IMR-90 (cell line): ENCODE data around the gene USP12. TPM values are rescaled to one million over a fixed set of nuclear protein-coding genes. Genes with fewer than 3 reads are reported as not detected.

Experiments used
- ATAC-seq: fragments of 200-7000 bp; cut with Tn5 transposase; 2 replicates; pipeline ENCODE4 v1.9.1; 2020; ENCODE audit warnings: low read depth, mild to moderate bottlenecking, moderate library complexity
- BruUV-seq: library from RNA; stranded (reverse); fragments of 400-500 nt; replicated peaks from 2 replicates; lab custom pipeline; 2021; lab: Mats Ljungman, UMichigan
- CTCF ChIA-PET: fragments of 300-600 bp; formaldehyde crosslinking; extraction: SDS; loops from one replicate; lab custom pipeline; 2021; ENCODE audit warnings: antibody characterized with exemption; lab: Yijun Ruan, JAX
- POLR2A ChIA-PET: fragments of 300-600 bp; sonication (Branson Sonifier 250); formaldehyde crosslinking; loops from one replicate; lab custom pipeline; 2022; ENCODE audit warnings: antibody characterized with exemption; ENCODE audit not compliant: unreplicated experiment; lab: Charles Lee
- DNase-seq: peaks from one replicate; pipeline ENCODE4 v3.0.0; 2013
- H2AFZ ChIP-seq: replicated peaks from 2 replicates; pipeline ENCODE3; 2013; ENCODE audit warnings: low read length, mild to moderate bottlenecking; ENCODE audit not compliant: poor library complexity
- H2AK5ac ChIP-seq: 2 replicates; pipeline ENCODE4 v1.6.1; 2013; ENCODE audit warnings: low read depth, low read length, inconsistent platforms
- H2AK9ac ChIP-seq: replicated peaks from 2 replicates; pipeline ENCODE3; 2013; ENCODE audit warnings: mild to moderate bottlenecking, low read depth, low read length, moderate library complexity; ENCODE audit not compliant: poor library complexity
- H2BK120ac ChIP-seq: 2 replicates; pipeline ENCODE4 v1.6.1; 2013; ENCODE audit warnings: low read depth, low read length, inconsistent platforms
- H2BK15ac ChIP-seq: 3 replicates; pipeline ENCODE4 v1.6.1; 2013; ENCODE audit warnings: low read depth, low read length, inconsistent platforms
- H2BK20ac ChIP-seq: 2 replicates; pipeline ENCODE4 v1.6.1; 2013; ENCODE audit warnings: low read depth, mild to moderate bottlenecking, inconsistent platforms, low read length, moderate library complexity
- H2BK5ac ChIP-seq: 2 replicates; pipeline ENCODE4 v1.6.1; 2013; ENCODE audit warnings: mild to moderate bottlenecking, low read depth, low read length, inconsistent platforms; ENCODE audit not compliant: poor library complexity, severe bottlenecking
- H3K14ac ChIP-seq: replicated peaks from 2 replicates; pipeline ENCODE4 v1.6.1; 2013; ENCODE audit warnings: low read depth, low read length, inconsistent platforms
- H3K18ac ChIP-seq: 2 replicates; pipeline ENCODE4 v1.6.1; 2013; ENCODE audit warnings: low read depth, low read length, control low read depth
- H3K23ac ChIP-seq: 2 replicates; pipeline ENCODE4 v1.6.1; 2013; ENCODE audit warnings: low read depth, low read length, inconsistent platforms
- H3K27ac ChIP-seq: 2 replicates; pipeline ENCODE4 v1.5.1; 2013; ENCODE audit warnings: mild to moderate bottlenecking, control low read depth, low read length; ENCODE audit not compliant: insufficient read depth
- H3K27me3 ChIP-seq: 2 replicates; pipeline ENCODE4 v1.6.1; 2013; ENCODE audit warnings: low read length; ENCODE audit not compliant: control insufficient read depth, insufficient read depth
- H3K36me3 ChIP-seq: 2 replicates; pipeline ENCODE4 v1.6.1; 2013; ENCODE audit warnings: low read length, mixed read lengths; ENCODE audit not compliant: control insufficient read depth, insufficient read depth
- H3K4ac ChIP-seq: 2 replicates; pipeline ENCODE4 v1.6.1; 2013; ENCODE audit warnings: low read depth, low read length, inconsistent platforms
- H3K4me1 ChIP-seq: 2 replicates; pipeline ENCODE4 v1.6.1; 2013; ENCODE audit warnings: low read length, mixed read lengths; ENCODE audit not compliant: control insufficient read depth, insufficient read depth
- H3K4me2 ChIP-seq: 2 replicates; pipeline ENCODE4 v1.6.1; 2013; ENCODE audit warnings: low read depth, mild to moderate bottlenecking, control low read depth, low read length, moderate library complexity
- H3K4me3 ChIP-seq: 2 replicates; pipeline ENCODE4 v1.5.1; 2013; ENCODE audit warnings: low read depth, mild to moderate bottlenecking, control low read depth, low read length, moderate library complexity; ENCODE audit not compliant: insufficient read depth
- H3K56ac ChIP-seq: 2 replicates; pipeline ENCODE4 v1.6.1; 2013; ENCODE audit warnings: low read length, inconsistent platforms; ENCODE audit not compliant: insufficient read depth; ENCODE audit errors: extremely low read depth
- H3K79me1 ChIP-seq, 2 experiments: 2 replicates each; pipeline ENCODE4 v1.6.1; 2013; ENCODE audit warnings: low read length in 2 of 2, inconsistent platforms in 1 of 2, low read depth in 1 of 2
- H3K9ac ChIP-seq: 2 replicates; pipeline ENCODE4 v1.6.1; 2013; ENCODE audit warnings: low read depth, low read length, control low read depth
- H3K9me1 ChIP-seq: 2 replicates; pipeline ENCODE4 v1.6.1; 2013; ENCODE audit warnings: low read length, inconsistent platforms; ENCODE audit not compliant: insufficient read depth
- H3K9me3 ChIP-seq: 2 replicates; pipeline ENCODE4 v1.6.1; 2013; ENCODE audit warnings: low read length; ENCODE audit not compliant: control insufficient read depth, insufficient read depth
- H4K20me1 ChIP-seq: 2 replicates; pipeline ENCODE4 v1.6.1; 2013; ENCODE audit warnings: low read length, inconsistent platforms; ENCODE audit not compliant: insufficient read depth
- H4K5ac ChIP-seq: 2 replicates; pipeline ENCODE4 v1.6.1; 2013; ENCODE audit warnings: mild to moderate bottlenecking, low read depth, low read length, control low read depth
- H4K8ac ChIP-seq, 2 experiments: 2 replicates each; pipeline ENCODE4 v1.6.1; 2013; ENCODE audit warnings: low read depth in 2 of 2, low read length in 2 of 2, control low read depth in 1 of 2, inconsistent platforms in 1 of 2
- H4K91ac ChIP-seq: 2 replicates; pipeline ENCODE4 v1.6.1; 2013; ENCODE audit warnings: low read depth, low read length, inconsistent platforms; ENCODE audit not compliant: insufficient read depth
- CHD1 ChIP-seq: IDR thresholded peaks from 2 replicates; pipeline ENCODE4 v1.6.1; 2012; ENCODE audit warnings: low read depth, low read length, improper control_type of control experiment
- CTCF ChIP-seq: conservative IDR thresholded peaks from 2 replicates; pipeline ENCODE4 v1.5.1; 2012; ENCODE audit warnings: mild to moderate bottlenecking, low read depth, low read length, improper control_type of control experiment
- ELK1 ChIP-seq: fragments of 150-350 bp; IDR thresholded peaks from 2 replicates; pipeline ENCODE4 v1.6.1; 2016; ENCODE audit warnings: low read depth, mild to moderate bottlenecking, low read length, moderate library complexity, borderline replicate concordance
- MAZ ChIP-seq: IDR thresholded peaks from 2 replicates; pipeline ENCODE4 v1.6.1; 2012; ENCODE audit warnings: low read depth, mild to moderate bottlenecking, low read length, improper control_type of control experiment, moderate library complexity, borderline replicate concordance
- MXI1 ChIP-seq: IDR thresholded peaks from 2 replicates; pipeline ENCODE4 v1.6.1; 2012; ENCODE audit warnings: low read depth, mild to moderate bottlenecking, low read length, moderate library complexity, borderline replicate concordance
- POLR2A ChIP-seq: IDR thresholded peaks from 2 replicates; pipeline ENCODE4 v1.6.1; 2012; ENCODE audit warnings: mild to moderate bottlenecking, low read depth, low read length
- RAD21 ChIP-seq: IDR thresholded peaks from 2 replicates; pipeline ENCODE4 v1.6.1; 2012; ENCODE audit warnings: low read length, improper control_type of control experiment
- RCOR1 ChIP-seq: IDR thresholded peaks from 2 replicates; pipeline ENCODE4 v1.6.1; 2012; ENCODE audit warnings: mild to moderate bottlenecking, low read length, improper control_type of control experiment; ENCODE audit not compliant: insufficient replicate concordance
- RFX5 ChIP-seq: IDR thresholded peaks from 2 replicates; pipeline ENCODE4 v1.8.0; 2012; ENCODE audit warnings: low read depth, mild to moderate bottlenecking, low read length, moderate library complexity
- SMC3 ChIP-seq: fragments of 150-350 bp; IDR thresholded peaks from 2 replicates; pipeline ENCODE4 v1.6.1; 2016; ENCODE audit warnings: low read depth, mild to moderate bottlenecking, antibody characterized with exemption, low read length, moderate library complexity
- USF2 ChIP-seq: fragments of 150-350 bp; IDR thresholded peaks from 2 replicates; pipeline ENCODE4 v1.6.1; 2017; ENCODE audit warnings: mild to moderate bottlenecking, antibody characterized with exemption, low read length, low read depth
- WGBS, 2 experiments: methylation state at CpG; one replicate each; pipeline versions ENCODE4 v1.1.5 to v1.1.7; 2013; ENCODE audit warnings: missing lambda C conversion rate in 2 of 2; ENCODE audit not compliant: insufficient read length in 1 of 2; ENCODE audit errors: extremely low coverage in 2 of 2; 5-methylcytosine and 5-hydroxymethylcytosine counted together
- dilution Hi-C: fragments of 300-500 bp; cut with HindIII; formaldehyde crosslinking; loops from one replicate; pipeline ENCODE4 v1.14.3; 2018; ENCODE audit warnings: low sequenced_read_pairs; ENCODE audit not compliant: unreplicated experiment
- in situ Hi-C: fragments of 300-500 bp; cut with MboI; formaldehyde crosslinking; loops from 3 replicates; pipeline ENCODE4 v1.14.3; 2019; ENCODE audit warnings: low sequenced_read_pairs, inconsistent platforms, mixed read lengths
- intact Hi-C: fragments of 100-400 bp; cut with micrococcal nuclease; formaldehyde crosslinking; loops from 2 replicates; pipeline ENCODE4 v1.10.0; 2022
- polyA plus RNA-seq, 3 experiments: library from polyadenylated mRNA; depleted of rRNA; stranded (reverse); fragments of >200 nt; gene quantifications; 2 replicates each; pipeline ENCODE4 v1.2.3, GENCODE V29; 2012; ENCODE audit warnings: low replicate concordance in 1 of 3
- total RNA-seq: library from RNA; depleted of rRNA; stranded (reverse); fragments of >200 nt; gene quantifications from 2 replicates; pipeline ENCODE4 v1.2.3, GENCODE V29; 2012

The USP12 gene
- total and polyA plus RNA-seq, 2 of the 4 experiments (the other 2 are of a cell fraction) = 11.8 to 16.5 TPM

- peaks cover 0 to 6% of the 10 kb centered on the region in 2 experiments; a peak in 2 of 4 replicates for H3K79me1 ChIP-seq
- no peaks in the 10 kb centered on the region for H3K36me3 ChIP-seq
- no peak overlapping the region for H2AK5ac ChIP-seq
- H3K23ac ChIP-seq = no peak overlapping the region
- H3K14ac ChIP-seq = no peak overlapping the region
- intact Hi-C loops = no loop called here
- H3K56ac ChIP-seq = no peak overlapping the region
- no peak overlapping the region for H2AFZ ChIP-seq
- no peak overlapping the region for H2BK5ac ChIP-seq
- 100% methylated on average over 1 of the region's 2 CpGs; no CpG with 5 or more reads in 1 of the 2 experiments for WGBS, 2 experiments
- DNase-seq (no peak), ATAC-seq (no peak)
- TF ChIP-seq CHD1 = no peak
- no peak for TF ChIP-seq RCOR1
- no peak for TF ChIP-seq RAD21
- no peak for TF ChIP-seq RFX5
- TF ChIP-seq MXI1 = no peak
- TF ChIP-seq CTCF = no peak
- TF ChIP-seq ELK1 = no peak
- no peak for TF ChIP-seq SMC3
- TF ChIP-seq USF2 = no peak
- TF ChIP-seq POLR2A = no peak
- TF ChIP-seq MAZ = no peak
- H3K4me3 ChIP-seq = no peak overlapping the region
- no peaks in the 10 kb centered on the region for H3K27me3 ChIP-seq
- dilution Hi-C loops = no loop called here
- no peak overlapping the region for H4K5ac ChIP-seq
- no peak overlapping the region for H2BK120ac ChIP-seq
- peaks cover 23% of the 10 kb centered on the region for H3K9me1 ChIP-seq
- no peak overlapping the region for H3K9ac ChIP-seq
- no peak overlapping the region for H3K27ac ChIP-seq
- BruUV-seq = no TSS peak
- no peak overlapping the region for H4K8ac ChIP-seq
- ChIA-PET CTCF (no interaction called here), POLR2A (no interaction called here)
- H3K4me1 ChIP-seq = peaks cover 16% of the 10 kb centered on the region
- no peak overlapping the region for H3K18ac ChIP-seq
- H2BK20ac ChIP-seq = no peak overlapping the region
- H3K4ac ChIP-seq = no peak overlapping the region
- no peaks in the 10 kb centered on the region for H3K9me3 ChIP-seq
- no peak overlapping the region for H2BK15ac ChIP-seq
- in situ Hi-C loops = no loop called here
- H4K20me1 ChIP-seq = no peaks in the 10 kb centered on the region
- no peak overlapping the region for H4K91ac ChIP-seq
- no peak overlapping the region for H3K4me2 ChIP-seq
- no peak overlapping the region for H2AK9ac ChIP-seq
Observed at GRCh38 chr13:27057817-27058216, 113.8 kb downstream of the USP12 start.
